Stimulated activated CD8-positive, alpha-beta memory T cell treated with anti-CD3 and anti-CD28 coated beads, Interleukin-15, amount 100 ng/mL, for 4 hours (primary cell): ENCODE measurements around the gene ATP6AP1.
"Not testable (repeated sequence)": the region's sequence is repeated elsewhere in the genome, so short reads cannot be mapped to it uniquely, and the experiment has no call there.

Source experiments
- DNase-seq, 2 donors: peaks; one replicate each; pipeline ENCODE4 v3.0.0-alpha.2; 2020; ENCODE audit warnings: low read depth in 2 of 2

ATP6AP1 gene

DNA sequence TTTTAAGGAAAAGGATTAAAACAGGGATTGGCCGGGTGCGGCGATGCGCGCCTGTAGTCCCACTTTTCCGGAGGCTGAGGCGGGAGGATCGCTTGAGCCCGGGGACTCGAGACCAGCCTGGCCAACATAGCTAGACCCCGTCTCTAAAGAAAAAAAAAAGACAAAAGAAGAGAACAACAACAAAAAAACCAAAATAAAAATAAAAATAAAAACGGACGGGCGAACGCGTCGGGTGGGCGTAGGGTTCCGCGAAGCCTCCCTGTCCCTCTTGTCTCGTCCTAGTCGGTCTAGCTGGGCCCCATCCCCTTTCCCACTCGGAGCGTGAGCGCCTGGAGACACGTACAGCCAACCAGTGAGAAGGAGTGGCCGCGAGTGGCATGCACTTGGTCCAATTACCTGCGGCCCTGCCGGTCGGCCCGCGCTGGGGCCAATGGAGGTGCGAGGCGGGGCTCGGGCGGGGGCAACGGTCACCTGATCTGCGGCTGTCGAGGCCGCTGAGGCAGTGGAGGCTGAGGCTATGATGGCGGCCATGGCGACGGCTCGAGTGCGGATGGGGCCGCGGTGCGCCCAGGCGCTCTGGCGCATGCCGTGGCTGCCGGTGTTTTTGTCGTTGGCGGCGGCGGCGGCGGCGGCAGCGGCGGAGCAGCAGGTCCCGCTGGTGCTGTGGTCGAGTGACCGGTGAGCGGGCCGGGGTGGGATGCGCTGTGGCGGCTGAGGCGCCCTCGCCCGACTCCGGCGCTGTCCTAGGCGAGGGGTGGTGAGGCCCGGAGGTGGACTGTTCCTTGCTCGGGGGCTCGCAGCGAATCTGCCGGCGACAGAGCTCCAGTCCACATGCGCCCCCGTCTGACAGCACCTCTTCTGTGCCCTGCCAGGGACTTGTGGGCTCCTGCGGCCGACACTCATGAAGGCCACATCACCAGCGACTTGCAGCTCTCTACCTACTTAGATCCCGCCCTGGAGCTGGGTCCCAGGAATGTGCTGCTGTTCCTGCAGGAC, at the start of gene ATP6AP1:
Gene ATP6AP1, plus strand, starts transcription at position 502 of the 996 bp plus-strand sequence. Its CDS starts 16 bp downstream, at position 518.
- DNase-seq, result peak; percentile 69 to 77

GRCh38 chrX:154378799-154379568, 49.5 kb upstream of the ATP6AP1 start, which contains the start of gene EMD:
TSS of gene EMD (plus strand) at chrX:154379295. CDS start at chrX:154379485, 190 bp downstream.
- DNase-seq, result peak; percentile 93 to 94

DNA sequence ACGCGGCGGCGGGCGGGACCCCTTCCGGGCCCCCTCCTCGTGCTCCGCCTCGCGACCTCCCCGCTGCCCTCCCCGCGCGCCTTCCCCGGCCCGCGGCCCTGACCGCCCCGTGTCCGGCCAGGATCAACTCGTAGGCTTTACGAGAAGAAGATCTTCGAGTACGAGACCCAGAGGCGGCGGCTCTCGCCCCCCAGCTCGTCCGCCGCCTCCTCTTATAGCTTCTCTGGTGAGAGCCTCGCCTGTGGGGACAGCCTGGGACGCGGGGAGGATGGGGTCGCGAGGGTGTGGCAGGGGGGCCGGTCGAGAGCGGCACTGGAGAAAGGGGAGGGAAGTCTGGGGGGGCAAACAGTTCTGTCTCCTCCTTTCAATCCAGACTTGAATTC, 48.9 kb upstream of the ATP6AP1 start:
- no peak for DNase-seq

DNA sequence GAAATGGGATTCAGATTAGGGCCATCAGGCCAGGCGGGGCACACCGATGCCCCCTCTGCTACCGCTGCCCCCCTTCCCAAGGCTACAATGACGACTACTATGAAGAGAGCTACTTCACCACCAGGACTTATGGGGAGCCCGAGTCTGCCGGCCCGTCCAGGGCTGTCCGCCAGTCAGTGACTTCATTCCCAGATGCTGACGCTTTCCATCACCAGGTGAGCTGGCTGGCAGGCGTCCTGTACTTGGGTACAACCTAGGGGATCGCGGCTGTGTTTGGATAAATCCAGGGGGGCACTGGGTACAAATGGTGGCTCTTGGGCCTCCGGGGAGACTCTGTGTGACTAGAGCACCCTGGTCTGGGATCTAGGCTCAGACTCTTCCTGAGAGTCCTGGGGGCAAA, 48.3 kb upstream of the ATP6AP1 start:
- DNase-seq, result no peak

GRCh38 chrX:154380787-154381186, 47.7 kb upstream of the ATP6AP1 start:
- no peak for DNase-seq

DNA sequence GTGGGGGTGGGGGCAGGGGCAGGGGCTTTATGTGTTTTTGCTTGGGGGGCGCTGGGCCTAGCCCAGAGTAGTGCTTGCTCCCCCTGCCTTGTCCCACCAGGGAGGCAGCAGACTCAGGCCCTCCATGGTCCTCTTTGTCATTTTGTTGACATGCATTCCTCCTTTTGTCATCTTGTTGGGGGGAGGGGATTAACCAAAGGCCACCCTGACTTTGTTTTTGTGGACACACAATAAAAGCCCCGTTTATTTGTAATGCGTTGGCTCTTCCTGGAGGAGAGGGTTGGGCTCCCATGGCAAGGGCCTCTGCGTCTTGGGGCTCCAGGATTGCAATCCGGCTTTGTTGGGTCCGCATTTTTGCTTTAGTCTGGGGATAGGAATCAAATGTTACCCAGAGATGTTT, 47.2 kb upstream of the ATP6AP1 start:
- DNase-seq, result no peak

- DNase-seq, result no peak
Measured at GRCh38 chrX:154382483-154383069, 45.9 kb upstream of the ATP6AP1 start.

GRCh38 chrX:154383359-154384283, 44.9 kb upstream of the ATP6AP1 start:
- DNase-seq, result no peak

- DNase-seq, result no peak
Measured at GRCh38 chrX:154384284-154384892, 44.1 kb upstream of the ATP6AP1 start.

GRCh38 chrX:154388094-154388493, 40.4 kb upstream of the ATP6AP1 start:
- not testable (repeated sequence) for DNase-seq

DNA sequence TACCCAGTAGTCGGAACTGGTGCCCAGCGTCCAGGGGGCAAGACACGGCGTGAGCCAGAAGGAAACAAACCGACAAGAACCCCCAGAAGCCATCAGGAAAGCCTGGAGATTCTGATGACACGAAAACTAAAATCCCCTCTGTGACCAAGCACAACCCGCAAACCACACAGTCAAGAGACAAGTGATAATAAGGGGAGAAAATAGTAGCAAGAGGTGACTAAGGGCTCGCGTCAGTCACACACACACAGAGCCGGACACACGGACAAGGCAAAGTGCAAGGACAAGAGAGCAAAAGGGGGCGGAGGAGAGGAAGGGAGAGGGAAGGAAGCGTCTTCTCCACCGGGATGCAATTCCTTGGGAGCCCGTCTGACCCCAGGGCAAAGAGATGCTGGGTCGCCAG, 39.8 kb upstream of the ATP6AP1 start:
- not testable (repeated sequence) for DNase-seq

DNA sequence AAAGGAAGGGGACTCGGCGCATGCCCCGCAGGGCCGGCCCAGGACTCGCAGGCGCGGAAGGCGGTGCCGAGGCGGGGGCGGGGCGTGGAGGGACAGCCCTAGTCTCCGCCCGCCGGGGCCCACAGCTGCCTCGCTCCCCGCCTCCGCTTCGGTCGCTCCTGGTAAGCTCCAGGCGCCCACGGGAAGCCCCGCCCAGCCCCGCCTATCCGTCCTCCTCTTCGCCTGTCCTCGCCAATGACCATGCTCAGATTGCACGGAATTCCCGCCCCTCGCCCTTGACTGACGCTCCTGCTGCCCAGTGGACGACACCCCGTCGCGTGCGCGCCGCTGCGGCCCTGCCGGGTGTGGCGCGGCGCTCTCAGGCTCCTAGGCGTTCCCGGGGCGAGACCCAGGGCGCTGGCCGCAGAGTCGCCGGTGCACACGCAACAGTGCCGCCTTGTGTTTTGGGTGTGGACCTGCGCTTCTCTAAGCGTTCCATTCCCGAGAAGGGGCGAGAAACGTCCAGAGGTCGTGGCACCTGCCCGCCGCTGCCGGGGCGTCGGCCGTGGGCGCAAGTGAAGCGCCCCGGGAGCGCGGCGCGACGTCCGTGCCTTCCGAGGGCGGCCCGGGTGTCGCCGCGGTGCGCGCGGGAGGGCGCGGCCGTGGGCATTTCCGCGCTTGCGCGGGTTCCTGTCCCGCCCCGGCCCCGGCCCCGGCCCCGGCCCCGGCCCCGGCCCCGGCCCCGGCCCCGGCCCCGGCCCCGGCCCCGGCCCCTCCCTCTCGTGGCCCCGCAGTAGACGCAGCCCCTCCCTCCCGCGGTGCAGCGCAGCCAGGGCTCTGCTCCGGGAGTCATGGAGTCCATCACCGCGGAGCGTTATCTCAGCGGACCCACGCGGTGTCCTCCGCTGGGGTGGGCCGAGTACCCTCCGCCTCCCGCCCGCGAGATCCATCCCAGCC, 38.4 kb upstream of the ATP6AP1 start:
- DNase-seq, result not testable (repeated sequence)

DNA sequence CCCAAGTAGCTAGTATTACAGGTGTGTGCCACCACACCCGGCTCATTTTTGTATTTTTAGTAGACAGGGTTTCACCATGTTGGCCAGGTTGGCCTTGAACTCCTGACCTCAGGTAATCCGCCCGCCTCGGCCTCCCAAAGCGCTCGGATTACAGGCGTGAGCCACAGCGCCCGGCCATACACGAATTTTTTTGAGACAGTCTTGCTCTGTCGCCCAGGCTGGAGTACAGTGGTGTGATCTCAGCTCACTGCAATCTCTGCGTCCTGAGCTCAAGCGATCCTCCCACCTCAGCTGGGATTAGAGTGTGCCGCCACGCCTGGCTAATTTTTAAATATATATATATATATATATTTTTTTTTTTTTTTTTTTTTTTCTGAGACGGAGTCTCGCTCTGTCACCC, 32.1 kb upstream of the ATP6AP1 start:
- not testable (repeated sequence) for DNase-seq

- DNase-seq, result peak in 1 of 2 donors; percentile 49
Measured at GRCh38 chrX:154396973-154397887, 31.2 kb upstream of the ATP6AP1 start.

GRCh38 chrX:154397888-154398667, 30.4 kb upstream of the ATP6AP1 start, which contains the start of gene RPL10:
TSS of gene RPL10 (plus strand) at chrX:154398377. CDS start at chrX:154398520, 143 bp downstream.
- DNase-seq, result peak; percentile 79 to 85

DNA sequence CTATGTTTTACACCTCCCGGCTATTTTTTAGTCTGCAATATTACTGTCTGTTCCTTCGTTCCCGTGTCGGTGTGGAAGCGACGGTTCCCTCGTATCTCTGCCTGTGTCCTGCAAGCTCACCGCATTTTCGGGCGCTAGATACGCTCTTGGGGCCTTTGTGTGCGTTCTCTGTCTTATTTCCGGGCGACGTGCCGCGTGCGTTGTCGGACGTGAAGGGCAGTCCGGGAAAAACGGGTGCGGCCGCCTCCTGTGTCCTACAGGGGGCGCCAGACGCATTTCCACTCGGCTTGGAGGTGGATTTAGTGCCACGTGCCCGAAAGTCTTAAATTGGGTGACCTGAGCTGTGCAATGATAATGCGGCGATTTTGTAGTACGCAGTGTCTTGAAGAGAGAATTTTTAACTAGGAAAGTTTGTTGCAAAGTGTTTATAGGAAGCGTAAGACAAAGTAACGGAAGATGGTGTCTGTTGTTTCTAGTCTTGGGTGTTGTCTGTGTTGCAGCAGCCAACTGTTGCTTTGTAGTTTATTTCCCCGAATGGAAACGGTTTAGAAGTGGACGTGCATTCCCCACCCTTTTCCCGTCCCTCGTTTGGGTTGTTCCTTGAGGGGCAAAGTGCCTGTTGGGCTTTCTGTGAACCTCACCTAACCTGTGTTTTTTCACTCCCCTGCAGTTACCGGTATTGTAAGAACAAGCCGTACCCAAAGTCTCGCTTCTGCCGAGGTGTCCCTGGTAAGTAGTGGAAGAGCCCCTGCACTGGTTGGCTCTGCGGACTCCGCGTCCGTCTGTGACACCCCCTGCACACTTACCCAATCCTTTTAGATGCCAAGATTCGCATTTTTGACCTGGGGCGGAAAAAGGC, 29.6 kb upstream of the ATP6AP1 start:
- DNase-seq, result peak in 1 of 2 donors; percentile 70
